Duodenal mucosa (tissue), 2 donors: ENCODE results near the gene CTAG1B.

ENCODE experiments used
- H3K27ac ChIP-seq: one replicate; pipeline ENCODE4 v1.7.0; 2013; ENCODE audit warnings: low read depth, low read length
- H3K27me3 ChIP-seq, 2 donors: one replicate each; pipeline ENCODE4 v1.7.0; 2013; ENCODE audit warnings: low read length in 2 of 2, control low read depth in 1 of 2; ENCODE audit not compliant: insufficient read depth in 2 of 2, control insufficient read depth in 1 of 2
- H3K36me3 ChIP-seq, 2 donors: one replicate each; pipeline ENCODE4 v1.7.0; 2013; ENCODE audit warnings: low read length in 2 of 2, control low read depth in 1 of 2; ENCODE audit not compliant: insufficient read depth in 2 of 2, control insufficient read depth in 1 of 2
- H3K4me1 ChIP-seq, 2 donors: one replicate each; pipeline ENCODE4 v1.7.0; 2013; ENCODE audit warnings: low read length in 2 of 2, control low read depth in 1 of 2; ENCODE audit not compliant: insufficient read depth in 2 of 2, control insufficient read depth in 1 of 2
- H3K4me3 ChIP-seq, 2 donors: one replicate each; pipeline ENCODE4 v1.7.0; 2013; ENCODE audit warnings: low read length in 2 of 2, low read depth in 1 of 2
- H3K9ac ChIP-seq, 2 donors: one replicate each; pipeline ENCODE4 v1.7.0; 2013; ENCODE audit warnings: low read length in 2 of 2, low read depth in 1 of 2
- H3K9me3 ChIP-seq, 2 donors: one replicate each; pipeline ENCODE4 v1.7.0; 2013; ENCODE audit warnings: low read length in 2 of 2, control low read depth in 1 of 2; ENCODE audit not compliant: control insufficient read depth in 1 of 2

Gene CTAG1B

GRCh38 chrX:154602766-154603437 lies 16.2 kb downstream of the CTAG1B start:
- no peak overlapping the region for H3K4me3 ChIP-seq
- H3K27ac ChIP-seq = no peak overlapping the region
- no peaks in the 10 kb centered on the region for H3K27me3 ChIP-seq
- no peaks in the 10 kb centered on the region for H3K4me1 ChIP-seq
- H3K9me3 ChIP-seq = no peaks in the 10 kb centered on the region
- no peak overlapping the region for H3K9ac ChIP-seq
- H3K36me3 ChIP-seq = no peaks in the 10 kb centered on the region

DNA sequence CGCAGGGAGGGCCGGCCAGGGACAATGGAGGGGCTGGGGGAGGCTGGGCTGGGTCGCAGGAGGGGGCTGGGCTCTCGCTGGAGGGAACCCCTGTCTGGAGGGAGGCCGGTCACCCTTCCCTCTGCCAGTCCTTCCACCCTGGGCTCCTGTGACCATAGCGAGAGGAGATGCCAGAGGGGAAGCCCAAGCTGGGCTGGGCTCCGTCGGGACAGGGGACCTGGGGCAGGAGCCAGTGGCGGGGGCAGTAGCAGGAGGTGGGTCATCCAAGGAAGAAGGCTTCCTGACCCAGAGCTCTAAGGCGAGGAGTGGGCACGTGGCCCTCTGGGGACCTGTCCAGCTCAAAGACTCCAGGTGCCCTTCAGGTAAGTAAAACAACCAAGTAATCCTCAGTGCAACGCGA lies 16.9 kb downstream of the CTAG1B start:
- no peaks in the 10 kb centered on the region for H3K4me1 ChIP-seq
- no peak overlapping the region for H3K4me3 ChIP-seq
- H3K27ac ChIP-seq = no peak overlapping the region
- H3K9me3 ChIP-seq = no peaks in the 10 kb centered on the region
- H3K27me3 ChIP-seq = no peaks in the 10 kb centered on the region
- H3K36me3 ChIP-seq = no peaks in the 10 kb centered on the region
- H3K9ac ChIP-seq = no peak overlapping the region

DNA sequence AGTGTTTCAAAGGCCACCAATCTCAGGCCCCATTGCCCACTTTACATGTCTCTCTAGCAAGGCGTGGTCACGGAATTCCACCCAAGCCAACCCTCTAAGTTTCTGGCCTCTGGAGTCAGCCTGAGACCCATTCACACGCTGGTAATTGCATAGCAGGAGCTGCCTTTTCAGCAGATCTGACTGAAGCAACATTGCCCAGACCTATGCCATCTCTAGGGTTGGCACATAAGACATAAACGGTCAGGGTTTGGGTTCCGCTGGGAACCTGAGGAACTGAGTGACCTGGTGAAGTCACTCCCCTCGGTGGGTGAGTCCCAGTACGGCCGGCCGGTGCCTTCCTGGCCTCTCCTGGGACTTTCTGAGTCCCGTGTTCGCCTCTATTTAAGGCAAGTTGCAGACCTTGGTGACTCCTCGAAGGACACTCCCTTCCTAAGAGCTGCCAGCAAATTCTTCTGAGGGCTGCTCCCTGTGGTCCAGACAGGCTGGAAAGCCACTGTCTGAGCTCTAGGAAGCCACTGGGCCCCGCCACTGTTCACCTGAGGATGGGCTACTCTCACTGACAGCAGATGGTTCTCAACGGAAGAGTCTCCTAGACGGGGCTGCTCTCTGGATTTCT lies 18.2 kb downstream of the CTAG1B start:
- Histone ChIP-seq H3K27me3 (no peaks in the 10 kb centered on the region), H3K9ac (no peak overlapping the region), H3K9me3 (no peaks in the 10 kb centered on the region), H3K36me3 (no peaks in the 10 kb centered on the region), H3K27ac (no peak overlapping the region), H3K4me3 (no peak overlapping the region), H3K4me1 (no peaks in the 10 kb centered on the region)

DNA sequence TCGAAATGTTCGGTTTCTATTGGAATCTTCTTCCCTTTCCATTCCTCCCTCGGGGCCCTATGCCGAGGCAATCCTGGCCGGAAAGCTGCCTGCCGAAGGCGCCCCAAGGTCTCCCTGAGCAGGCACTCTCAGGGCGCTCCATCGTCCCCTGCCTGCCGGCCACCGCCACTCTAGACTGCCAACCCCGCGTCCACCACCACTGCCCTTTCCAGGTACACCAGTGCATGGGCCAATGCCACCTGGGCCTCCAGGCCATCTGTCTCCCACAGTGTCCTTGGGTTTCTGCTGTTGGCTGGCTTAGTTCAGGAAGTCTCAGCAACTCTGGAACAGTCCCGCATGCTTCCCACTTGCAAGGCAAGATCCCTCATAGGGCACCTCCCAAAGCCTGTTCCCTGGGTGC lies 19.6 kb downstream of the CTAG1B start:
- no peak overlapping the region for H3K9ac ChIP-seq
- H3K36me3 ChIP-seq = no peaks in the 10 kb centered on the region
- no peaks in the 10 kb centered on the region for H3K27me3 ChIP-seq
- no peak overlapping the region for H3K4me3 ChIP-seq
- H3K27ac ChIP-seq = no peak overlapping the region
- no peaks in the 10 kb centered on the region for H3K9me3 ChIP-seq
- no peaks in the 10 kb centered on the region for H3K4me1 ChIP-seq

DNA sequence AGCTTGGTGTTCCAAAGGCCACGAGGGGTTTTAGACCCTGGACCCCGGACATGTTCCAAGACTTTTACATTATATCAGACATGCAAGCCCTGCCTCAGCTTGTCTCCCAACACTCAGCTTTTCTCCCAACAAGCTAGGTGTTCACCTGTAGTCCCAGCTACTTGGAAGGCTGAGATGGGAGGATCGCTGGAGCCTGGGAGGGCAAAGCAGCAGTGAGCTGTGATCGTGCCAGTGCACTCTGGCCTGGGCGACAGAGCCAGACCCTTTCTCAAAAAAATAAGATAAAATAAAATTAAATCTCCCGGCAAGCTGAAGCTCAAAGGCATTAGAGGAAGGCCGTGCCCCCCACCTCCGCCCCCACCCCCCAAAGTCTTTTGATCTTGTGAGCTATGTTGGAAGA lies 20.4 kb downstream of the CTAG1B start:
- H3K36me3 ChIP-seq = no peaks in the 10 kb centered on the region
- no peaks in the 10 kb centered on the region for H3K4me1 ChIP-seq
- H3K27me3 ChIP-seq = no peaks in the 10 kb centered on the region
- no peak overlapping the region for H3K27ac ChIP-seq
- no peak overlapping the region for H3K4me3 ChIP-seq
- no peaks in the 10 kb centered on the region for H3K9me3 ChIP-seq
- H3K9ac ChIP-seq = no peak overlapping the region

DNA sequence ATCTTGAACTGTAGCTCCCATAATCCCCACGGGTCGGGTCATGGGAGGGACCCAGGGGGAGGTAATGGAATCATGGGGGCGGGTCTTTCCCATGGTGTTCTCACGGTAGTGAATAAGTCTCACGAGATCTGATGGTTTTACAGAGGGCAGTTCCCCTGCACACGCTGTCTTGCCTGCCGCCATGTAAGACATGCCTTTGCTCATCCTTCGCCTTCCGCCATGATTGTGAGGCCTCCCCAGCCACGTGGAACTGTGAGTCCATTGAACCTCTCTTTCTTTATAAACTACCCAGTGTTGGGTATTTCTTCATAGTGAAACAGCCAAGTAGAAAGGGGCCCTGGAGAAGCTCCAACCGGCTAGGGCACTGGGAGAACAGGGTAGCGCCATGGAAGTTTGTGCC lies 21.9 kb downstream of the CTAG1B start:
- Histone ChIP-seq H3K27me3 (no peaks in the 10 kb centered on the region), H3K9ac (no peak overlapping the region), H3K4me1 (no peaks in the 10 kb centered on the region), H3K27ac (no peak overlapping the region), H3K4me3 (no peak overlapping the region), H3K36me3 (no peaks in the 10 kb centered on the region), H3K9me3 (no peaks in the 10 kb centered on the region)

DNA sequence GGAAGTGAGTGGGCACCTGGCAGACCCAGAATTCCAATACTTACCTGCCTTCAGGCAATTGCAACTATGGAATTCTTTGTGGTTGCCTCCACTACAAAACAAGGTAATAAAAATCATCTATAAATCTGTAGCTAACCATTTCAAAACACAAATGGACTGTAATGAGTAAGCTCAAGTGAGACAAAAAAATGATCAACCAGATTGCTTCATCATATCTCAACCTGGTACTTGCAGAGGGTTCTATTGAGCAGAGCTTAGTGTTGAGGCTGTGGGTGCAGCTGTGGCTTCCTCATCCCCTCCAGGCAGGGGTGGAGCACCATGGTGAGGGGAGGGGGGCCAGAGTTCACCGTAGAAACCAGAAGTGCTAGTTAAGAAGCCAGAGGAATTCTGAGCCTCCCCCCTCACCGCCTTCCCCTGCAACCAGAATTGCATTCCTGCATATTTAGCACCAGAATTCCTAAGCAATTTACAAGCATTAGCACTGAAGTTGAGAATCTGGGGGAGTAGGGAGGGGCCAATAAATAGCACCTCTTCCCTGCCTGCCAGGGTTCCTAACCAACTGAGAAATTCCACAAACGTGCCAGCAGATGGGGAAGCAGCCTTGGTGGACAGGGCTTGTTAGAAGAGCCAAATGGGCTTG lies 22.7 kb downstream of the CTAG1B start:
- Histone ChIP-seq H3K27ac (no peak overlapping the region), H3K27me3 (no peaks in the 10 kb centered on the region), H3K36me3 (no peaks in the 10 kb centered on the region), H3K9ac (no peak overlapping the region), H3K9me3 (no peaks in the 10 kb centered on the region), H3K4me3 (no peak overlapping the region), H3K4me1 (no peaks in the 10 kb centered on the region)

GRCh38 chrX:154595559-154596249 lies 23.4 kb downstream of the CTAG1B start:
- no peaks in the 10 kb centered on the region for H3K9me3 ChIP-seq
- no peaks in the 10 kb centered on the region for H3K36me3 ChIP-seq
- H3K27ac ChIP-seq = no peak overlapping the region
- H3K9ac ChIP-seq = no peak overlapping the region
- H3K4me1 ChIP-seq = no peaks in the 10 kb centered on the region
- H3K27me3 ChIP-seq = no peaks in the 10 kb centered on the region
- H3K4me3 ChIP-seq = no peak overlapping the region

- Histone ChIP-seq H3K9me3 (no peaks in the 10 kb centered on the region), H3K4me1 (no peaks in the 10 kb centered on the region), H3K36me3 (no peaks in the 10 kb centered on the region), H3K9ac (no peak overlapping the region), H3K27me3 (no peaks in the 10 kb centered on the region), H3K27ac (no peak overlapping the region), H3K4me3 (no peak overlapping the region)
These were observed 24.6 kb downstream of the CTAG1B start for GRCh38 chrX:154594491-154594890.

GRCh38 chrX:154593201-154593600 lies 25.9 kb downstream of the CTAG1B start:
- H3K4me1 ChIP-seq = no peaks in the 10 kb centered on the region
- H3K4me3 ChIP-seq = no peak overlapping the region
- H3K27ac ChIP-seq = no peak overlapping the region
- no peaks in the 10 kb centered on the region for H3K27me3 ChIP-seq
- H3K36me3 ChIP-seq = no peaks in the 10 kb centered on the region
- no peaks in the 10 kb centered on the region for H3K9me3 ChIP-seq
- no peak overlapping the region for H3K9ac ChIP-seq
